Bronchial epithelial cell (primary cell): ENCODE data around the gene STOX2. TPM values are rescaled to one million over a fixed set of nuclear protein-coding genes. Genes with fewer than 3 reads are reported as not detected.

Source experiments
- DNase-seq: peaks from one replicate; pipeline ENCODE4 v3.0.0-alpha.2; 2010; ENCODE audit warnings: low read depth
- FAIRE-seq: peaks from 2 replicates; lab custom pipeline; 2011; peaks lifted over from hg19 to GRCh38; lab: Jason Lieb, UNC
- H3K27me3 ChIP-seq: 2 replicates; pipeline ENCODE4 v1.5.1; 2011; ENCODE audit warnings: low read length; ENCODE audit not compliant: control insufficient read depth, insufficient read depth
- H3K36me3 ChIP-seq: 2 replicates; pipeline ENCODE4 v1.5.1; 2011; ENCODE audit warnings: low read length; ENCODE audit not compliant: control insufficient read depth, insufficient read depth
- H3K4me3 ChIP-seq: 2 replicates; pipeline ENCODE4 v1.5.1; 2011; ENCODE audit warnings: mild to moderate bottlenecking, low read depth, low read length, control low read depth
- CTCF ChIP-seq: IDR thresholded peaks from 2 replicates; pipeline ENCODE4 v1.5.1; 2011; ENCODE audit warnings: mild to moderate bottlenecking, moderate library complexity, low read length, control low read depth, inconsistent platforms; ENCODE audit not compliant: insufficient read depth, severe bottlenecking
- total RNA-seq: library from RNA; depleted of rRNA; stranded (reverse); fragments of >200 nt; gene quantifications from 2 replicates; pipeline ENCODE4 v1.2.1, GENCODE V29; 2014

STOX2 gene
- total RNA-seq, 1 donor from 2014 or later = 1.3 TPM

- Histone ChIP-seq H3K27me3 (no peaks in the 10 kb centered on the region), H3K4me3 (no peak overlapping the region), H3K36me3 (no peaks in the 10 kb centered on the region)
- no peak for TF ChIP-seq CTCF
- DNase-seq = no peak
- no peak for FAIRE-seq
These were observed 84.8 kb downstream of the STOX2 start for GRCh38 chr4:183989931-183990330.

- Histone ChIP-seq H3K4me3 (no peak overlapping the region), H3K36me3 (no peaks in the 10 kb centered on the region), H3K27me3 (no peaks in the 10 kb centered on the region)
- TF ChIP-seq CTCF = no peak
- DNase-seq (no peak), FAIRE-seq (no peak)
These were observed 88.6 kb downstream of the STOX2 start for GRCh38 chr4:183993676-183994075.

GRCh38 chr4:183995570-183995969 is 90.5 kb downstream of the STOX2 start:
- FAIRE-seq = no peak
- DNase-seq = no peak
- no peak for TF ChIP-seq CTCF
- no peaks in the 10 kb centered on the region for H3K36me3 ChIP-seq
- H3K27me3 ChIP-seq = no peaks in the 10 kb centered on the region
- no peak overlapping the region for H3K4me3 ChIP-seq

GRCh38 chr4:183996868-183997267 is 91.8 kb downstream of the STOX2 start:
- Histone ChIP-seq H3K36me3 (no peaks in the 10 kb centered on the region), H3K27me3 (no peaks in the 10 kb centered on the region), H3K4me3 (no peak overlapping the region)
- no peak for FAIRE-seq
- TF ChIP-seq CTCF = no peak
- DNase-seq = peak; percentile 75

- no peak for DNase-seq
- no peak for FAIRE-seq
- Histone ChIP-seq H3K27me3 (no peaks in the 10 kb centered on the region), H3K36me3 (no peaks in the 10 kb centered on the region), H3K4me3 (no peak overlapping the region)
- no peak for TF ChIP-seq CTCF
These were observed 94.3 kb downstream of the STOX2 start for GRCh38 chr4:183999435-183999834.
